HUES64 (cell line): Measurements from ENCODE around the gene TUT1.
"Not testable (repeated sequence)": the region's sequence is repeated elsewhere in the genome, so short reads cannot be mapped to it uniquely, and the experiment has no call there.

ENCODE experiments used
- H3K27ac ChIP-seq: 2 replicates; pipeline ENCODE4 v1.7.0; 2013; ENCODE audit warnings: low read depth, low read length, inconsistent platforms
- H3K27me3 ChIP-seq: 2 replicates; pipeline ENCODE4 v1.6.1; 2013; ENCODE audit warnings: mild to moderate bottlenecking, low read length; ENCODE audit not compliant: insufficient read depth
- H3K36me3 ChIP-seq: 2 replicates; pipeline ENCODE4 v1.6.1; 2013; ENCODE audit warnings: mild to moderate bottlenecking, low read length; ENCODE audit not compliant: insufficient read depth
- H3K4me1 ChIP-seq: 2 replicates; pipeline ENCODE4 v1.6.1; 2013; ENCODE audit warnings: mild to moderate bottlenecking, low read length, moderate library complexity; ENCODE audit not compliant: insufficient read depth
- H3K4me3 ChIP-seq: 2 replicates; pipeline ENCODE4 v1.5.1; 2013; ENCODE audit warnings: mild to moderate bottlenecking, low read length, moderate library complexity
- H3K9ac ChIP-seq: 2 replicates; pipeline ENCODE4 v1.6.1; 2013; ENCODE audit warnings: mild to moderate bottlenecking, low read depth, low read length
- H3K9me3 ChIP-seq: 2 replicates; pipeline ENCODE4 v1.6.1; 2013; ENCODE audit warnings: low read depth, low read length; ENCODE audit not compliant: insufficient read depth
- WGBS: fragments of 150-250, 120-280 bp; methylation state at CpG from one replicate; pipeline ENCODE4 v1.1.7; 2013; ENCODE audit warnings: missing lambda C conversion rate; 5-methylcytosine and 5-hydroxymethylcytosine counted together

The TUT1 gene

DNA sequence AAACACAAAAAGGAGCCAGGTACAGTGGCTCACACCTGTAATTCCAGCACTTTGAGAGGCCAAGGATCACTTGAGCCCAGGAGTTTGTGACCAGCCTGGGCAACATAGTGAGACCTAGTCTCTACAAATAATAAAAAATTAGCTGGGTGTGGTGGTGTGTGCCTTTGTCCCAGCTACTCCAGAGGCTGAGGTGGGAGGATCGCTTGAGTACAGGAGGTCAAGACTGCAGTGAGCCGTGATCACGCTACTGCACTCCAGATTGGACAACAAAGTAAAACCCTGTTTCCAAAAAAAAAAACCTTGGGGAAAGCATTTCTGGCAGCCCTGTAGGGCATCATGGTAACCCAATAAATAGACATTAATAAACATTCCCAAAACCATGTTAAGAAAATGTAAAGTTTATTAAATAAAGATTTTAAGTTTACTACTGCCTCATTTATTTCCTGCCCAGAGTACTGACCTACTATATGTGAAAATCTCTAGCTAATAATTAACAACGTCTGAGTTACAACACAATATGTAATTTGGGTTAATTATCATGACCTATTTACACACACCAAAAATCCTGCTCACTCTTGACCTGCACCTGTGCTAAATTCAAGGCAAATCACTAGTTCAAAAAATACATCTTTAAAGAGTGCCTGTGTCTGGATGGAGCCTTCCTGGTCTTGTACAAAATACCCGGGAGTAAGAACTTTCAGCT lies 26.1 kb downstream of the TUT1 start:
- Histone ChIP-seq H3K4me1 (peaks cover 13% of the 10 kb centered on the region), H3K27me3 (no peaks in the 10 kb centered on the region), H3K27ac (no peak overlapping the region), H3K4me3 (no peak overlapping the region), H3K9ac (no peak overlapping the region), H3K9me3 (no peaks in the 10 kb centered on the region), H3K36me3 (peaks cover 91% of the 10 kb centered on the region)
- WGBS = 93% methylated on average over 5 of the region's 5 CpGs

DNA sequence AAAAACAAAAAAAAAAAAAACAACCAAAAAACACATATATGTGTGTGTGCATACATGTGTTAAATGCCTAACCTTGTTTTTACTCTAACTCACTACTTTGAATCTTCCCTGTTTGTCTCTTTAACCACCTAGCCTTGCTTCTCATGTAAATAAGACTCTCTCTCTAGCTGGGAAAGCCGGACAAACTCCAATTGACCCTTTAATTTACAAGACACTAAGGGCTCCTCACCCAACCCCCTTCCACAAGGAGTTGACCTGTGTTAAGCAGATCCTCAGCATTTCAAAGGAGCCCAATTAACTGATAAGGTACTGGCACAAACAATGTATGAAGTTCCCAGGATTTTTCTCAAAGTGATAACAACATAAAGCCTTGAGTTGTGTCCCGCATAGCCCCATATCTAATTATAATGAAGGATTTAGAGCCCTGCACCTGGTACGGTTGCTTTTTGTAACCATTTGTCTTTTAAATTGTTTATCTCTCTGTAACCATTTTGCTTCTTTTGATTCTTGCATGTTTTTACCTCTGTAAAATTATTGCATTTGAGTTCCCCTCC lies 29.6 kb downstream of the TUT1 start:
- H3K27me3 ChIP-seq, H3K9me3 ChIP-seq: not testable (repeated sequence)
- Histone ChIP-seq H3K36me3 (peaks cover 90% of the 10 kb centered on the region), H3K9ac (peak overlapping the region; percentile 46; the same call in 1 of the 2 replicates), H3K27ac (peak overlapping the region; percentile 87), H3K4me1 (peaks cover 37% of the 10 kb centered on the region), H3K4me3 (peak overlapping the region; percentile 32; the same call in 1 of the 2 replicates)
- WGBS = under 1% methylated on average over 3 of the region's 3 CpGs

- 69% methylated on average over 2 of the region's 2 CpGs for WGBS
- Histone ChIP-seq H3K9ac (peak overlapping the region; percentile 44; the same call in 1 of the 2 replicates), H3K36me3 (peaks cover 79% of the 10 kb centered on the region), H3K27me3 (no peaks in the 10 kb centered on the region), H3K4me1 (peaks cover 44% of the 10 kb centered on the region), H3K27ac (peak overlapping the region; percentile 87), H3K9me3 (no peaks in the 10 kb centered on the region), H3K4me3 (no peak overlapping the region)
Observed at GRCh38 chr11:62560566-62561103, 30.7 kb downstream of the TUT1 start.

GRCh38 chr11:62559626-62560025 lies 31.7 kb downstream of the TUT1 start:
- Histone ChIP-seq H3K36me3 (peaks cover 69% of the 10 kb centered on the region), H3K27ac (peak overlapping the region; percentile 83; the same call in 1 of the 2 replicates), H3K4me1 (peaks cover 46% of the 10 kb centered on the region)
- not testable (repeated sequence) for H3K4me3 ChIP-seq, H3K9ac ChIP-seq, H3K9me3 ChIP-seq, H3K27me3 ChIP-seq
- 92% methylated on average over 5 of the region's 5 CpGs for WGBS

- no peak overlapping the region for H3K4me3 ChIP-seq
- peak overlapping the region; percentile 83; the same call in 1 of the 2 replicates for H3K27ac ChIP-seq
- H3K4me1 ChIP-seq = peaks cover 50% of the 10 kb centered on the region
- H3K9me3 ChIP-seq = no peaks in the 10 kb centered on the region
- H3K36me3 ChIP-seq = peaks cover 65% of the 10 kb centered on the region
- no peaks in the 10 kb centered on the region for H3K27me3 ChIP-seq
- 87% methylated on average over 8 of the region's 8 CpGs for WGBS
- H3K9ac ChIP-seq = no peak overlapping the region
Observed at GRCh38 chr11:62559204-62559603, 32.1 kb downstream of the TUT1 start.

DNA sequence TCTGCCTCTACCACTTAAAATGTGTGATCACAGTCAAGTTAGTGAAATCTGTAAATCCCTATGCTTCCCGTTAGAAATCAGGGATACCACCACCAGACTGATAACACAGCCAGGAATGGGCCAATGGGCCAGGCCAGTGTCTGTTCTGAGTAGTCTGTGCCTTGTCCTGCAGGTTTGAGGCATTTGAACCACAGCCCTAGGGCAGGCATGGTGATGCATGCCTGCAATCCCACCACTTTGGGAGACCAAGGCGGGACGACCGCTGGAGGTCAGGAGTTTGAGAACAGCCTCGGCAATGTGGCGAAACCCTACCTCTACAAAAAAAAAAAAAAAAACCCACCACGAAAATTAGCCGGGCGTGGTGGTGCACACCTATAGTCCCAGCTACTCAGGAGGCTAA lies 32.7 kb downstream of the TUT1 start:
- Histone ChIP-seq H3K27ac (peak overlapping the region; percentile 24; the same call in 1 of the 2 replicates), H3K4me3 (no peak overlapping the region), H3K9ac (no peak overlapping the region), H3K27me3 (no peaks in the 10 kb centered on the region), H3K9me3 (no peaks in the 10 kb centered on the region), H3K36me3 (peaks cover 59% of the 10 kb centered on the region), H3K4me1 (peaks cover 55% of the 10 kb centered on the region)
- WGBS = 93% methylated on average over 8 of the region's 9 CpGs

GRCh38 chr11:62556875-62557631 lies 34.3 kb downstream of the TUT1 start:
- H3K9me3 ChIP-seq = no peaks in the 10 kb centered on the region
- no peak overlapping the region for H3K4me3 ChIP-seq
- H3K4me1 ChIP-seq = peaks cover 67% of the 10 kb centered on the region
- peaks cover 44% of the 10 kb centered on the region for H3K36me3 ChIP-seq
- 80% methylated on average over 3 of the region's 3 CpGs for WGBS
- H3K9ac ChIP-seq = peak overlapping the region; percentile 34
- H3K27me3 ChIP-seq = no peaks in the 10 kb centered on the region
- H3K27ac ChIP-seq = peak overlapping the region; percentile 88

DNA sequence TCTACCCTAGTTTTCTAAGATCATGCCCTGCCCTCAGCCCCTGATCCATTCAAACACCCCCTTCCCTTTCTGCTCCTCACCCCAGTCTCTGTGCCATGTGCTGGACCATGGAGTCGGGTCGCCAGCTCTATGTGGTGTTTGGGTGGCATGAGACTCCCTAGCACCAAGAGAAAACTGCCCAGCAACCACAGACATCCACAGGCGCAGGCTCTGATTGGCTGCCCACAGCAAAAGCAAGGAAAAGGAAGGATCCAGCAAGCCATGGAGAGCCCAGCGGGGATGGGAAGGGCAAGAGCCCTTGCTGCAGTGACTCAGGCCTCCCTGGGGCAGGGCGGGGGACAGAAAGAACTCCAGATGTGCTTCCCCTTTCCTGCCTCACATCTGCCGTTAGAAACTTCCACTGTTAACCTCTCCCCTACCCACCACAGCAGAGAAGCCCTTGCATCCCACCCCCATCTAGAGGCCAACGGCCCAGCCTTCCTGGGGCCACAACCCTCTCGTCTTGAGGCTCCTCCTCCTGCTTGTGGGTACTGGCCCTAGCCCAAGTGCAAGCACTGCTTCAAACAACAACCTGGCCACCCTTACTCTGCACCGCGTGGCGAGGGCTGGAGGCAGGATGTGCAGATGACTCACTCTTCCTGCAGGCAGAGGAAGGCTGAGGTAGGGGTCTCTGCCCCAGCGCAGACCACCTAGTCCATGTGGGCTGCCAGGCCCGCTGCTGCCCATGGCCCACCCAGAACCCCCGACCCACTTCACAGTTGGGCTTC lies 35.0 kb downstream of the TUT1 start:
- Histone ChIP-seq H3K9me3 (no peaks in the 10 kb centered on the region), H3K27me3 (no peaks in the 10 kb centered on the region), H3K9ac (peak overlapping the region; percentile 34), H3K4me1 (peaks cover 71% of the 10 kb centered on the region), H3K36me3 (peaks cover 40% of the 10 kb centered on the region), H3K27ac (peak overlapping the region; percentile 88), H3K4me3 (no peak overlapping the region)
- WGBS = 50% methylated on average over 14 of the region's 14 CpGs

DNA sequence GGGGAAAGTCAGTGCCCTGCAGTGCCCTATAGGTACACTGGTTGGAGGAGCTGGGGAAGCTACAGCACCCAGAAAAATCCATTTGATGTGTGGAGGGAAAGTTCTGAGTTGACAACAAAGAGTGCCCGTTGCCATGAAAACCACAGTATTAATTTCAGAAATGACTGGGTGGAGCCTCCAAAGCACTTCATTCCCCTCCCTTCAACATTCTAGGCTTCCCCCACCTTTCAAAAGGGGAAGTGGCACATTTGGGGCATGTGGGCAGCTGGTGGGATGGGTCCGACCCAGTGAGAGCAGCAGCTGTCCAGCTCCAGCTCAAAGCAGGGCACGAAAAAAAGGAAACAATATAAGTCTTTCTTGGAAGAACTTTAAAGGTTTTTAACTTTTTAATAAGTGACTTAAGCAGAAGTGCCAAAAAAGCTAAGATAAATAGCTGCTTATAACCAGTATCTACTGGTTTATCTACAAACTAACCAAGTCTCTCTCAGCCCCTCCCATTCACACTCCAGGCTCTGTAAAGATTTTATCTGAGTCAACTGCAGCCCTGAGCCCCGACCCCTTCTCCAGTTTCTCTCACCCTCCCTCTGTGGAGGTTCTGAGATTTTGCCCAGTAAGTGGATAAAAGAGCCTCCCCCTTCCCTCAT lies 35.7 kb downstream of the TUT1 start:
- WGBS = 83% methylated on average over 4 of the region's 4 CpGs
- Histone ChIP-seq H3K27ac (peak overlapping the region; percentile 88), H3K4me1 (peaks cover 66% of the 10 kb centered on the region), H3K27me3 (no peaks in the 10 kb centered on the region), H3K9me3 (no peaks in the 10 kb centered on the region), H3K4me3 (no peak overlapping the region), H3K9ac (no peak overlapping the region), H3K36me3 (peaks cover 36% of the 10 kb centered on the region)

DNA sequence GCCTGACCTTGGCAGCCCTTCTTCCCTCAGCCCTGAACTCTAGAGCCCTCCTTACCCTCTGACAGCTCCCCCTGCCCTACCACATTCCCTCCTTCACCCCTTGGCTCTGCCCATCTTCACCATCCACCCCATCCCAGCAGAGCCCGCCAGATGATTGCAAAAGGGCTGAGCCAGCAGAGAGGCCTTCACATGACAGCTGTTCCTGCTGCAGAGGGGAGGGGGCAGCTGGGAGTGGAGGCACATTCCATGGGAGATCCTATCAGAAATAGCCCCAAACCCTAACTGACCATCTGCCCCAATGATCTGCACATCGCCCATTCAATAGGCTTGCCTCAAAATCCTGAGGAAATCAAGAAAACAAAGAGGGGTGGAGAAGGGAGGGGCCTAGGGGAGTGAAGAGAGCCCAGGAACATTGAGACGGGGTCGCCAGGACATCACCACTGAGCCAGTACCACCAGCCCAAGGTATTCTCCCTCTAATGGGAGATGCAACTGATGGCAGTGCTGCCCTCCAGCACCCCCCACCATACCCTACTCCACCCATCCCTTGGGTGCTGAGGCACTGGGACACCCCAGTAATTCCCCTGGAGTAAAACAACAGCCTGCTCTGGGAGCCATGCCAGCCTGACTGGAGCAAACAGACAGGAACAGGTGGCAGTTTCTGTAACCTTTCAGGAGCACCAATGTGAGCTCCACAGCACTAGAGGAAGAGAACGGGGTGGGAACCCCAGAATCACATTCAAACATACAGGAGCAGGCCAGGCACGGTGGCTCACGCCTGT lies 36.7 kb downstream of the TUT1 start:
- Histone ChIP-seq H3K4me3 (no peak overlapping the region), H3K36me3 (peaks cover 27% of the 10 kb centered on the region), H3K4me1 (peaks cover 56% of the 10 kb centered on the region), H3K27ac (no peak overlapping the region), H3K27me3 (no peaks in the 10 kb centered on the region), H3K9me3 (no peaks in the 10 kb centered on the region), H3K9ac (no peak overlapping the region)
- 83% methylated on average over 7 of the region's 7 CpGs for WGBS
